Activated T-cell treated with anti-CD3 and anti-CD28 coated beads, Interleukin-2, amount 50 U/mL, for 72 hours (primary cell): ENCODE results near the gene OR5B2. TPM values are rescaled to one million over a fixed set of nuclear protein-coding genes. Genes with fewer than 3 reads are reported as not detected.
"Not testable (repeated sequence)": the region's sequence is repeated elsewhere in the genome, so short reads cannot be mapped to it uniquely, and the experiment has no call there.

ENCODE experiments used
- ATAC-seq, 2 donors: fragments of 150-1000 bp; cut with Tn5 transposase; replicated peaks in 1 of 2; 2 replicates each; pipeline ENCODE4 v1.10.0; 2021; ENCODE audit warnings: moderate library complexity in 2 of 2, mild to moderate bottlenecking in 1 of 2
- DNase-seq, 2 donors: peaks; one replicate each; pipeline ENCODE4 v3.0.0; 2021 to 2022; ENCODE audit warnings: mixed read lengths in 1 of 2
- H3K27ac Mint-ChIP-seq: one replicate; pipeline ENCODE4 v1.8.0; 2022; ENCODE audit warnings: mild to moderate bottlenecking, moderate library complexity, mixed read lengths
- H3K27me3 Mint-ChIP-seq: one replicate; pipeline ENCODE4 v1.8.0; 2022; ENCODE audit warnings: low read depth, mixed read lengths
- H3K36me3 Mint-ChIP-seq, 2 donors: one replicate each; pipeline ENCODE4 v1.8.0; 2022; ENCODE audit warnings: mixed read lengths in 2 of 2, mild to moderate bottlenecking in 1 of 2; ENCODE audit not compliant: insufficient read depth in 2 of 2
- H3K4me1 Mint-ChIP-seq: one replicate; pipeline ENCODE4 v1.8.0; 2022; ENCODE audit warnings: low read depth, mixed read lengths
- H3K4me3 Mint-ChIP-seq, 2 donors: one replicate each; pipeline ENCODE4 v1.8.0; 2022; ENCODE audit warnings: mild to moderate bottlenecking in 2 of 2, mixed read lengths in 2 of 2, moderate library complexity in 2 of 2
- H3K9me3 Mint-ChIP-seq, 2 donors: one replicate each; pipeline ENCODE4 v1.8.0; 2022; ENCODE audit warnings: mixed read lengths in 2 of 2
- total RNA-seq, 2 donors: library from RNA; stranded (reverse); gene quantifications; one replicate each; pipeline ENCODE4 v1.2.3, GENCODE V29; 2022

The OR5B2 gene
- not detected for total RNA-seq

DNA sequence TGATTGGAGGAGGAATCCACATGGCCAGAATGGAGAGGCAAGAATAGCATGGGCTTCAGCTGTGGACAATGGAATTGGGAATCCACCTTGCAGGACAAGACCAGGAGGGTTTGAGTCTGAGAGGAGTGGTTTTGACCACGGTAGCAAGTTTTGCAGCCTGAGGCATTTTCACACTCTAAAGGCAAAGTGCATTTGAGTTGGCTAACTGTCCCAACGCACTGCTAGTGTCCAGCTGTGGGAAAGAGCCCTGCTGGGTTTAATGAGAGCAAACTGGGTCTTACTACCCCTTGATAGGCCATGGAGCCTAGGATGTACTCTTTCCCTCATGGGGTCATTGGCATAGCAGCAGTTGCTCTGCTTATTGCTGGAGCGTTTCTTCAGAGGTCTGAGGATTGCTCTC, at the start of gene OR5B2:
Gene OR5B2 (minus strand): TSS at position 101 of the 400 bp plus-strand sequence. CDS start 4,860 bp downstream, outside the sequence.
- no peak for DNase-seq
- peaks cover 2 to 4% of the 10 kb centered on the region in 2 donors for H3K9me3 Mint-ChIP-seq

DNA sequence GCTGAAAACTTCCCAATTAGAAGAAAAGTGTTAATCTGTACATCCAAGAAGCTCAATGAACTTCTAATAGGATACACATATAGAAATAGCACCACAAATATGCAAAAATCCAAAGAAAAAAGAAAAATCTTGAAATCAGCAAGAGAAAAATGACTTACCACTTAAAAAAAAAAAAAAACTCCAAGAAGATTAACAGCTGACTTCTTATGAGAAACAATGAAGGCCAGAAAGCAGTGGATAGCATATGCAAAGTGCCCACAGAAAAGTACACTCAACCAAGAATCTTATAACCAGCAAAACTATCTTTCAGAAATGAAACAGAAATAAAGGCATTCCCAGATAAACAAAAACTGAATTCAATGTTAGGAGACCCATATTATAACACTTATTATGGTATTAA, 44.0 kb upstream of the OR5B2 start:
- peaks cover 6 to 19% of the 10 kb centered on the region in 2 donors for H3K36me3 Mint-ChIP-seq
- no peaks in the 10 kb centered on the region for H3K4me1 Mint-ChIP-seq
- peaks cover 12 to 19% of the 10 kb centered on the region in 2 donors for H3K9me3 Mint-ChIP-seq
- H3K27ac Mint-ChIP-seq: no peak overlapping the region
- no peak for DNase-seq
- ATAC-seq: no peak
- H3K27me3 Mint-ChIP-seq: no peaks in the 10 kb centered on the region
- H3K4me3 Mint-ChIP-seq: no peak overlapping the region

More for the DNA sequence above, at the start of gene OR5B2:
- Mint-ChIP-seq H3K36me3 (peaks cover 2% of the 10 kb centered on the region in 2 donors), H3K27me3 (peaks cover 7% of the 10 kb centered on the region), H3K4me1 (no peaks in the 10 kb centered on the region), H3K27ac (no peak within 1 kb of the TSS), H3K4me3 (no peak within 1 kb of the TSS)
- no peak for ATAC-seq

DNA sequence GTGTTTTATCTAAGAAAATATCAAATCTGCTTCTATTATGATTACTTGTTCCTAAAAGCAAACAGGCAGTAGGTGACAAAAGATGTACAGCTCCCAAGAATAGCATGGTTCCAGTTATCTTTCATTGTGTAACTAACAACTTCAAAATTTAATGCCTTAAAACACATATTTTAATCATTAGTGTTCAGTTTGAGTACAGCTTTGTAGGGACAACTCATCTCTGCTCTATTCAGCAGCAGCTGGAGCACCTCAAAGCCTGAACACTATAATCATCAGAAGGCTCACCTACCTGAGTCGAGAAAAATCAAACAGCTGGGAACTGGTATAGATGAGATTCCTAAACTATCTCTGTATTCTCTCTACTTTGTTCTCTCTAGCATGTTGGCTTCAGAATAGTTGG, 38.4 kb upstream of the OR5B2 start:
- H3K27ac Mint-ChIP-seq: no peak overlapping the region
- H3K4me3 Mint-ChIP-seq: no peak overlapping the region
- no peaks in the 10 kb centered on the region for H3K27me3 Mint-ChIP-seq
- peaks cover 2 to 7% of the 10 kb centered on the region in 2 donors for H3K9me3 Mint-ChIP-seq
- ATAC-seq (no peak), DNase-seq (no peak)
- no peaks in the 10 kb centered on the region for H3K4me1 Mint-ChIP-seq
- H3K36me3 Mint-ChIP-seq: peaks cover 0 to 8% of the 10 kb centered on the region in 2 donors

DNA sequence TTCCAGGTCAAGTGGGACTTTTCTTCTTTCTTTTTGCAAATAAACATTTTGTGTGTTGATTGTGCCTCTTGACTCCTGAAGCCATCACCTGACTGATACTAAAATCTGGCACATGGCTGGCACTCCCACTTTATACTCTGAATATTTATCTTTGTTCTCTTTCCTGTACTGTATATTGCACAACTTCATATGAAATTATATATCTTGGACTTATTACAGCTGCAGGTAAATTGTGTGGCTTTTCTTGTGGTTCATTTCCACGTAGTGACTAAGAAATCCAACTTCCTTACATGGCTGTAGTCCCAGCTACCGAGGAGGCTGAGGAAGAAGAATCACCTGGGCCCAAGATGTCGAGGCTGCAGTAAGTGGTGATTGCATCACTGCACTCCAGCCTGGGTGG, 37.8 kb upstream of the OR5B2 start:
- H3K36me3 Mint-ChIP-seq: peaks cover 0 to 5% of the 10 kb centered on the region in 2 donors
- no peak for DNase-seq
- H3K4me1 Mint-ChIP-seq: no peaks in the 10 kb centered on the region
- H3K9me3 Mint-ChIP-seq: peaks cover 2 to 4% of the 10 kb centered on the region in 2 donors
- H3K27me3 Mint-ChIP-seq: no peaks in the 10 kb centered on the region
- no peak for ATAC-seq
- no peak overlapping the region for H3K4me3 Mint-ChIP-seq
- H3K27ac Mint-ChIP-seq: no peak overlapping the region

DNA sequence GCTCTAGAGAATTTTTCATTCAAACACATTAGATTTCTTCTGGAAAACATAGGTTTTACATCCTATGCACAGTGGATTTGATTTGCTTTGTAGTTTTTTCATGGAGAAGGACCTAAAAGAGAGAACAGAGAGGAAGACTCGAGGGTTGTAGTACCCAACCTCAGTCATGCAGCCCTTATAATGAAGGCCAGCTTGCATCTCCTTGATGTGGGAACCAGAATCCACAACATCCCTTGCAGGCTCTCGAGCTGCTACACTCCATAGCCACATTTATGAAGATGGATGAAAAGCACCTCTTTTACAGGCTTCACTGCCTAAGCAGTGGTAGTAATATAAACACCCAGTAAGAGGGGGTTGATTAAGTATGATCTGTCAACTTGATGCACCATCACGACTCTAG, 23.7 kb upstream of the OR5B2 start:
- no peak for DNase-seq
- peaks cover 28% of the 10 kb centered on the region for H3K27me3 Mint-ChIP-seq
- H3K4me3 Mint-ChIP-seq: no peak overlapping the region
- no peak overlapping the region for H3K27ac Mint-ChIP-seq
- no peaks in the 10 kb centered on the region for H3K36me3 Mint-ChIP-seq
- no peaks in the 10 kb centered on the region for H3K4me1 Mint-ChIP-seq
- ATAC-seq: no peak
- peaks cover 7 to 9% of the 10 kb centered on the region in 2 donors for H3K9me3 Mint-ChIP-seq

DNA sequence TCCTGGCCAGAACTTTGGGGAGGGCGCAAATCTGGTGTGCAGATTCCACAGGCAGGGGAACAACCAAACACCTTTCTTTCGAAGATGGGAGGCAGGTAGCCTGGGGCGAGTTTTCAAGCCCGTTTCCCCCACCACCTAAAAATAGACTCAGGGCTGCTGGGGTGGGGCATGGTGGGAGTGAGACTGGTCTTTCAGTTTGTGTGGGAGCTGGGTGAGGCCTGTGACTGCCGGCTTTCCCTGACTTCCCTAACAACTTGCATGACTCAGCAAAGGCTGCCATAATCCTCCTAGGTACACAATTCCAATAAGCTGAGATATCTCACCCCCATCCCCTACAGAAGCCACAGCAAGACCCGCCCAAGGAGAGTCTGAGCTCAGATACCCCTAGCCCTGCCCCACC, 18.4 kb upstream of the OR5B2 start:
- H3K4me1 Mint-ChIP-seq: no peaks in the 10 kb centered on the region
- H3K36me3 Mint-ChIP-seq: peaks cover 0 to 2% of the 10 kb centered on the region in 2 donors
- ATAC-seq (no peak), DNase-seq (no peak)
- peaks cover 9 to 12% of the 10 kb centered on the region in 2 donors for H3K9me3 Mint-ChIP-seq
- no peak overlapping the region for H3K4me3 Mint-ChIP-seq
- no peak overlapping the region for H3K27ac Mint-ChIP-seq
- H3K27me3 Mint-ChIP-seq: peaks cover 23% of the 10 kb centered on the region

DNA sequence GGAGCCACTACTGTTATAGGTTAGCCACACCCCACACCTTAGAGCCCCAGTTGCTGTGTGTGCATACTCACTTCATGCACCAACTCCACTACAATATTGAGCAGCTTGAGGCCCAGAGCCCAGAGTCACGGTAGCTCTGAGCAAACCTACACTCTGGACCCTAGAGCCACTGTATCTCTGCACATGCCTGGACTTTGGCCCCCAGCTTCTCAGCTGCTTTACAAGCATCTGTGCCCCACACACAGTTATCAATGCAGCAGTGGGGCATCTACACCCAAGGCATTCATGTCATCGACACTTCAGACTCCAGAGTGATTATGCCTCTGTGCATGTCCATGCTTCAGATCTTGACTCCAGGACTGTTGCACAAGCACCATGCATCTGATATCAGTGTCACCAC, 16.4 kb upstream of the OR5B2 start:
- Mint-ChIP-seq H3K27ac (no peak overlapping the region), H3K4me1 (no peaks in the 10 kb centered on the region), H3K36me3 (peaks cover 0 to 2% of the 10 kb centered on the region in 2 donors), H3K9me3 (peaks cover 9% of the 10 kb centered on the region in 2 donors), H3K4me3 (no peak overlapping the region), H3K27me3 (peaks cover 16% of the 10 kb centered on the region)
- ATAC-seq (no peak), DNase-seq (no peak)

DNA sequence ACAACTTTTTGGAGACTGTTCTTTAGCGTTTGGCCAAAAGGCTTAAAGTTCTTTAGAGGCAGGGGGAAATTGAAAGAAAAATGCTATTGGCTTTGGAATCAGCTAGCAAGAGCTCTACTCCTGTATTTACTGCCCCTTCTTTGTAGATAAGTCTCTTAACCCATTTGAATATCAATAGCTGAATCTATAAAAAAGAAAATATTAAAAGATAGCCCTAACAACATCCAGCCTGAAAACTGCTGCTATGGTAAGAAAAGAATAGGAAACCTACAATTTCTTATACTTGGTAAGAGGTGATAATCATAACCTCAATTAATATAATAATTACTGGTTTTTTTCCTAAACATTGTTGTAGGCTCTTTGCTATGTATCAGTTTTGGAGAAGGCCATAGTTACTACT, 14.2 kb upstream of the OR5B2 start, which contains the start of gene OR5B12:
Gene OR5B12 (minus strand): TSS at position 101 of the 400 bp plus-strand sequence. CDS start 2,085 bp downstream, outside the sequence.
- Mint-ChIP-seq H3K4me3 (no peak within 1 kb of the TSS), H3K27me3 (no peaks in the 10 kb centered on the region), H3K27ac (no peak within 1 kb of the TSS), H3K9me3 (peaks cover 7 to 11% of the 10 kb centered on the region in 2 donors), H3K4me1 (no peaks in the 10 kb centered on the region), H3K36me3 (peaks cover under 1 to 2% of the 10 kb centered on the region in 2 donors)
- DNase-seq: no peak
- no peak for ATAC-seq

DNA sequence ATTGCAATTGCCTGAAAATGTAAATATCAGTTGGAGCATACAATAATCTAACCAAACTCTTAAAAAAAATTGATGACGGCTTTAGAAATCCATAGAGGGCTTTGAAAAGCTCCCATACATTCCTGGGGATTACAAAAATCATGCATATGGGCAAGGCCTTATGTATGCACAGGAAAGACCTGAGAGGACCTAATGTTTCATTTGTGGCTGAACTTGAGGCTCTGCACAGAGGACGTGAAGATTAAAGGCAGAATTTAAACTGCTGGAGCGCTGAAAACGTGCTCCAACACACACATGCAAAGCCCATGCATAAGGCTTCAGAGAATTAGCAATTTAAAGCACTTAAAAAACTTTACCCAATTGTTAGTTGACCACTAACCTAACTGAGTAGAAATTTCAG, 10.6 kb upstream of the OR5B2 start:
- Mint-ChIP-seq H3K36me3 (peaks cover 0 to 3% of the 10 kb centered on the region in 2 donors), H3K4me1 (no peaks in the 10 kb centered on the region), H3K4me3 (no peak overlapping the region), H3K27me3 (no peaks in the 10 kb centered on the region), H3K27ac (no peak overlapping the region), H3K9me3 (peaks cover 3 to 5% of the 10 kb centered on the region in 2 donors)
- no peak for ATAC-seq
- no peak for DNase-seq

DNA sequence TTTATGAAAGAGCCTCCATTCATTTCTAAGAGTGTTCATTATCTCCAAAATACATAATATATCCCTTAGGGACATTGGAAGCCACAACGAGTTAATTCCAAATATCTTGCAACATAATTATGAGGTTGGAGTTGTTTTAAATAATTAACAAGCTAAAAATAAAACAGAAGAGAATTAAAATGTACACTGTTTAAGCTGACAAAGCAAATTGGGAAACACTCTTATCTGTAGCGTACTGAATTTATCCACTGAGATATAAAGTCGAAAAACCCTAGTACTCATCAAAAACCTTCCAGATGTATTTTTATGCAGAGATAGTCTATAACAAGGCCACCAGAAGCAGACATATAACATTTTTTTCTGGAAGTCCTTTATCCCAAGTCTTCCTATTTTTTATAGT, 6.3 kb upstream of the OR5B2 start:
- no peak for DNase-seq
- no peak for ATAC-seq
- Mint-ChIP-seq H3K9me3 (peaks cover 3 to 7% of the 10 kb centered on the region in 2 donors), H3K27me3 (no peaks in the 10 kb centered on the region), H3K27ac (no peak overlapping the region), H3K4me1 (no peaks in the 10 kb centered on the region), H3K4me3 (no peak overlapping the region), H3K36me3 (peaks cover 0 to 3% of the 10 kb centered on the region in 2 donors)

DNA sequence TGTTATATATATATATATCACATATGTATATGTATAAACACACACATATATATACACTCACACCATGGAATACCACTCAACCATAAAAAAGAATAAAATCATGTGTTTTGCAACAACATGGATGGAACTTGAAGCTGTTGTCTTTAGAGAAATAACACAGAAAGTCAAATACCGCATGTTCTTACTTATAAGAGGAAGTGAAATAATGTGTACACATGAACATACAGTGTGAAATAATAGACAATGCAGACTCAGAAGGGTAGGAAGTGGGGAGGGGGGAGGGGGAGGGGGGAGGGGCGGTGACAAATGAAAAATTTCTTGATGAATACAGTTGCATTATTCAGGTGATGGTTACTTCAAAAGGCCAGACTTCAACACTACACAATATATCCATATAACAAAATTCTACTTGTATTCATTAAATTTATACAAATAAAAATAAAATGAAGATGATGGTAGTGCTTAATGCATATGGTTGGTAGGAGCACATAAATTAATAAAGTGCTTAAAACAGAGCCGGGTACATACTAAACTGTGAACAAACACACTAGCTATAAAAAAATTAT, 5.8 kb upstream of the OR5B2 start:
- ATAC-seq (no peak), DNase-seq (no peak)
- no peaks in the 10 kb centered on the region for H3K4me1 Mint-ChIP-seq
- H3K36me3 Mint-ChIP-seq: peaks cover 0 to 5% of the 10 kb centered on the region in 2 donors
- no peak overlapping the region for H3K4me3 Mint-ChIP-seq
- no peak overlapping the region for H3K27ac Mint-ChIP-seq
- H3K9me3 Mint-ChIP-seq: peaks cover 2 to 8% of the 10 kb centered on the region in 2 donors
- H3K27me3 Mint-ChIP-seq: no peaks in the 10 kb centered on the region

DNA sequence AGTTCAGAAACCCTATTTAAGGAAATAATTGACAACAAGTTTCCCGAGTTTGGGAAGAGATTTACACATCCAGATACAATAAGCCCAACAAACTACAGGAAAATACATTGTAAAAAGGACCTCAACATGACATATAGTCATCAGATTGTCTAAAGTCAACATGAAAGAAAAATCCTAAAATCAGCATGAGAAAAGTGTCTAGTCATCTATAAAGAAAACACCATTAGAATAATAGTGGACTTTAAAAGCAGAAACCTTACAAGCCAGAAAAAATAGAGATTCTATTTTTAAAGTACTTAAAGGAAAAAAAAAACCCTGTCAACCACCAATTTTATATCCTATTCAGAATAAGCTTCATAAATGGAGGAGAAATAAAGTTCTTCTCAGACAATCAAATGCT, 1.4 kb upstream of the OR5B2 start:
- Mint-ChIP-seq H3K9me3 (peaks cover 2 to 4% of the 10 kb centered on the region in 2 donors), H3K4me1 (no peaks in the 10 kb centered on the region)
- no peak for ATAC-seq

DNA sequence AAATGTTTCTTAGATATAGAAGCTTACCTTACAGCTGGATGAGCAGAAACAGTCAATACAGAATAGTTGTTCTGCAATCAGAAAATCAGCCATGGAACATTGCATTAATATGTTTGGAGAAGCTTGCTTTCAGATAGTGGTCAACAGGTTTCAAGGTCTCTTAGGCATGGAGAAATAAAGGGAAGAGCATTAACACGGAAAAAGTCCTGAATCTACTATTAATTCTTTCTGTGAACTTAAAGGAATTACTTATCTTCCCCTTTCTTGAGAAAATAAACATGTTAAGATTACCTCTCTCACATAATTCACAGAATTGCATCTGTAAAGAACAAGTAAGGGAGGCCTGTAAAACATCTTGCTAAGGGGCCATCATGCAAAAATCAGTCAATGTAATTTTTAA, 21.1 kb downstream of the OR5B2 start, which contains the start of gene OR5B3:
Gene OR5B3 (minus strand): TSS at position 101 of the 400 bp plus-strand sequence. CDS start 3,465 bp downstream, outside the sequence.
- H3K4me1 Mint-ChIP-seq: no peaks in the 10 kb centered on the region
- peaks cover 8 to 11% of the 10 kb centered on the region in 2 donors for H3K9me3 Mint-ChIP-seq
- no peak for ATAC-seq
- no peak within 1 kb of the TSS for H3K4me3 Mint-ChIP-seq
- H3K36me3 Mint-ChIP-seq: peaks cover 5 to 6% of the 10 kb centered on the region in 2 donors
- DNase-seq: no peak
- H3K27me3 Mint-ChIP-seq: no peaks in the 10 kb centered on the region
- no peak within 1 kb of the TSS for H3K27ac Mint-ChIP-seq

More for the DNA sequence above, 1.4 kb upstream of the OR5B2 start:
- DNase-seq: no peak
- no peak overlapping the region for H3K27ac Mint-ChIP-seq
- peaks cover 2% of the 10 kb centered on the region in 2 donors for H3K36me3 Mint-ChIP-seq
- H3K4me3 Mint-ChIP-seq: no peak overlapping the region
- H3K27me3 Mint-ChIP-seq: peaks cover 3% of the 10 kb centered on the region

DNA sequence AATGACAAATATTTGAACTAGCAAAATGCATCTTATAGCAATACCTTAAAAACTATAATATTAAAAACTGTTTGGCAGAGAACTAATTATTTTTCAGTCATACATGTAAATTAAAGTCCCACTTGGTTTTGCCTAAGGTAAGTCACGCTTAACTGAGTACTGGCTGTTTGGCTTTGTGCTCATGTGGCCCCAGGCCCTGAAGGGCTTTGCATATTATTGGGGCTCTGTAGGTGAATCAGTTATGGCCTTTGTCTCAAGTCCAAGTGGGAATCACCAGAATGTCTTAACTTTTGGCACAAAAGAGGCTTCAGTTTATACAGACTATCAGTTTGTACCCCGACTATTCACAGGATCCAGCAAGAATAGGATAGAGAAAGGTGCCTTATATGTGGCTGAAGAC, 28.3 kb downstream of the OR5B2 start:
- not testable (repeated sequence) for H3K27ac Mint-ChIP-seq, H3K36me3 Mint-ChIP-seq, H3K27me3 Mint-ChIP-seq, H3K9me3 Mint-ChIP-seq, ATAC-seq, H3K4me3 Mint-ChIP-seq, H3K4me1 Mint-ChIP-seq, DNase-seq
